Esophagus muscularis mucosa (tissue), 4 donors: ENCODE measurements around the gene RBMS3. TPM values are rescaled to one million over a fixed set of nuclear protein-coding genes. Genes with fewer than 3 reads are reported as not detected.

Experiments
- DNase-seq: peaks from one replicate; pipeline ENCODE4 v3.0.0-alpha.2; 2017; ENCODE audit errors: extremely low spot score
- H3K27ac ChIP-seq, 4 donors: fragments of 200-600 bp; sonication (generic); replicated peaks in 1 of 4; 1 replicate in 3 of 4; 2 replicates in 1 of 4; pipeline ENCODE4 v1.5.1; 2016 to 2019; ENCODE audit warnings: mild to moderate bottlenecking in 1 of 4
- H3K27me3 ChIP-seq, 4 donors: fragments of 200-600 bp; sonication (generic); one replicate each; pipeline versions ENCODE4 v1.5.1 to v1.6.0; 2016 to 2019
- H3K36me3 ChIP-seq, 4 donors: fragments of 200-600 bp; sonication (generic); one replicate each; pipeline ENCODE4 v1.5.1; 2016 to 2019
- H3K4me1 ChIP-seq, 4 donors: fragments of 200-600 bp; sonication (generic); one replicate each; pipeline ENCODE4 v1.5.1; 2016 to 2019
- H3K4me3 ChIP-seq, 4 donors: fragments of 200-600 bp; sonication (generic); 1 replicate in 2 of 4; 2 replicates in 2 of 4; pipeline ENCODE4 v1.5.1; 2016 to 2019; ENCODE audit warnings: mild to moderate bottlenecking in 4 of 4, moderate library complexity in 1 of 4
- H3K9me3 ChIP-seq, 4 donors: fragments of 200-600 bp; sonication (generic); 1 replicate in 3 of 4; 2 replicates in 1 of 4; pipeline ENCODE4 v1.5.1; 2016 to 2019
- EP300 ChIP-seq: sonication (generic); formaldehyde crosslinking; IDR thresholded peaks from one replicate; pipeline ENCODE4 v1.6.1; 2017; ENCODE audit warnings: antibody characterized with exemption
- POLR2A ChIP-seq: fragments of 450-650 bp; IDR thresholded peaks from one replicate; pipeline ENCODE4 v1.6.1; 2017; ENCODE audit warnings: antibody characterized with exemption, moderate library complexity, mild to moderate bottlenecking, low read depth
- POLR2AphosphoS5 ChIP-seq, 2 donors: sonication (generic); formaldehyde crosslinking; IDR thresholded peaks; one replicate each; pipeline ENCODE4 v1.6.1; 2017; ENCODE audit warnings: antibody characterized with exemption in 2 of 2
- WGBS: methylation state at CpG from one replicate; pipeline ENCODE4 v1.1.5; 2018; 5-methylcytosine and 5-hydroxymethylcytosine counted together
- intact Hi-C: fragments of 100-400 bp; cut with DNase I; formaldehyde crosslinking; loops from one replicate; pipeline ENCODE4 v1.15.1; 2023
- total RNA-seq, 4 donors: library from RNA; depleted of rRNA; stranded (reverse); fragments of >200 nt; gene quantifications; one replicate each; pipeline versions ENCODE4 v1.1.0 to v1.2.1, GENCODE V29; 2016
- TF ChIP-seq, protein P1 (sequence below), 3 experiments: fragments of 200-600 bp in 2 of 3; fragments of 450-650 bp in 1 of 3; sonication (generic) in 2 of 3; IDR thresholded peaks; one replicate each; pipeline ENCODE4 v1.5.1; 2017 to 2019; ENCODE audit warnings: antibody characterized with exemption in 3 of 3, mild to moderate bottlenecking in 2 of 3, moderate library complexity in 1 of 3

RBMS3 gene
- total RNA-seq, 4 donors from 2014 or later = 53.0 to 81.5 (median 61.2) TPM

GRCh38 chr3:29772436-29772835, 491.6 kb downstream of the RBMS3 start:
- DNase-seq = no peak
- Histone ChIP-seq H3K4me3 (no peak overlapping the region), H3K27ac (no peak overlapping the region), H3K36me3 (no peaks in the 10 kb centered on the region), H3K27me3 (no peaks in the 10 kb centered on the region), H3K9me3 (no peaks in the 10 kb centered on the region), H3K4me1 (no peaks in the 10 kb centered on the region)
- 55% methylated on average over 4 of the region's 4 CpGs for WGBS
- intact Hi-C loops = no loop called here
- TF ChIP-seq POLR2AphosphoS5 (IDR thresholded peaks at IDR 0.05) = no peak
- TF ChIP-seq, protein P1, sequence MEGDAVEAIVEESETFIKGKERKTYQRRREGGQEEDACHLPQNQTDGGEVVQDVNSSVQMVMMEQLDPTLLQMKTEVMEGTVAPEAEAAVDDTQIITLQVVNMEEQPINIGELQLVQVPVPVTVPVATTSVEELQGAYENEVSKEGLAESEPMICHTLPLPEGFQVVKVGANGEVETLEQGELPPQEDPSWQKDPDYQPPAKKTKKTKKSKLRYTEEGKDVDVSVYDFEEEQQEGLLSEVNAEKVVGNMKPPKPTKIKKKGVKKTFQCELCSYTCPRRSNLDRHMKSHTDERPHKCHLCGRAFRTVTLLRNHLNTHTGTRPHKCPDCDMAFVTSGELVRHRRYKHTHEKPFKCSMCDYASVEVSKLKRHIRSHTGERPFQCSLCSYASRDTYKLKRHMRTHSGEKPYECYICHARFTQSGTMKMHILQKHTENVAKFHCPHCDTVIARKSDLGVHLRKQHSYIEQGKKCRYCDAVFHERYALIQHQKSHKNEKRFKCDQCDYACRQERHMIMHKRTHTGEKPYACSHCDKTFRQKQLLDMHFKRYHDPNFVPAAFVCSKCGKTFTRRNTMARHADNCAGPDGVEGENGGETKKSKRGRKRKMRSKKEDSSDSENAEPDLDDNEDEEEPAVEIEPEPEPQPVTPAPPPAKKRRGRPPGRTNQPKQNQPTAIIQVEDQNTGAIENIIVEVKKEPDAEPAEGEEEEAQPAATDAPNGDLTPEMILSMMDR (IDR thresholded peaks at IDR 0.05) = no peak
- no peak for TF ChIP-seq EP300
- TF ChIP-seq POLR2A = no peak

DNA sequence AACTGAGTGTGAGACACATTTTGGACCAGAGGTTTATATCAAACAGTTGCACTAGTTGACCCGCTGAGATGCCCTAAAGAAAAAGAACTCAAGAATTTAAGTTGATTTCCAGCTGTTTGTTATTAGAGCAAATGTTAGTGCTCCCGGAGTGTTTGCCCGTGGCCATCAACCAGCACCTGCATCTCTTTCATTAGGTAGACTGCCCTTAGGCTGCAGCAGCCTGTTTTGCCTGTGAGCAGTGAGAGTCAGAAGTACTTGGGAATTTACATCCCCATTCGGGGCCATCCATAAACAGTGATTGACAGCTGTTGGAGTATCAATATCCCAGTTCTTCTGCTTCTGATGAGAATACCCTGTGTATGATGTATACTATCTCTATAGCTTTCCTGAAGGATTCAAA, 492.6 kb downstream of the RBMS3 start:
- no peak for TF ChIP-seq POLR2AphosphoS5 (IDR thresholded peaks at IDR 0.05)
- no peak for TF ChIP-seq EP300
- no peak for TF ChIP-seq POLR2A
- TF ChIP-seq, protein P1 (IDR thresholded peaks at IDR 0.05) = no peak
- H3K27me3 ChIP-seq = no peaks in the 10 kb centered on the region
- WGBS = 96% methylated on average over 4 of the region's 4 CpGs
- intact Hi-C loops = no loop called here
- H3K4me1 ChIP-seq = no peaks in the 10 kb centered on the region
- H3K36me3 ChIP-seq = no peaks in the 10 kb centered on the region
- no peaks in the 10 kb centered on the region for H3K9me3 ChIP-seq
- H3K4me3 ChIP-seq = no peak overlapping the region
- no peak overlapping the region for H3K27ac ChIP-seq
- no peak for DNase-seq

DNA sequence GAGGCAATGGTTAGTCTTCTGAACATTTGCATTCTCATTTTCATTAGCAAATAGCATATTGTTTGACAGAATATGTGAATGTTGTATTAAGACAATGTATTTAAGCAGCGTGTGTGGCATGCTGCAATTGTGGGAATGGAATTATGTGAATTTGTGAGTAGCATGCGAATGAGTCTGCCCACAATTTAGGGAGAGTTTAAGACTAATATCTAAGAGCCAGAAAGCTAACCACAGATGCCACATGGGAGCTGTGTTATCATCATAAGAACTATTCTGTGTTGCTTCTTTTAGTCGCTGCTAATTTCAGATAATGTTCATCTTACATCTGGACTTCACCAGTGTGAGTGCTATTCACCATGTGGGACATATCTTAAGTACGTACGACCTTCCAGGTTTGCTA, 494.5 kb downstream of the RBMS3 start:
- Histone ChIP-seq H3K27me3 (no peaks in the 10 kb centered on the region), H3K36me3 (no peaks in the 10 kb centered on the region), H3K4me3 (no peak overlapping the region), H3K9me3 (no peaks in the 10 kb centered on the region), H3K4me1 (no peaks in the 10 kb centered on the region), H3K27ac (no peak overlapping the region)
- 98% methylated on average over 5 of the region's 5 CpGs for WGBS
- intact Hi-C loops = no loop called here
- TF ChIP-seq POLR2A (no peak), POLR2AphosphoS5 (IDR thresholded peaks at IDR 0.05) (no peak)
- TF ChIP-seq, protein P1 (IDR thresholded peaks at IDR 0.05) = no peak
- no peak for DNase-seq

GRCh38 chr3:29777869-29778268, 497.0 kb downstream of the RBMS3 start:
- Histone ChIP-seq H3K4me1 (no peaks in the 10 kb centered on the region), H3K36me3 (peaks cover 0 to 5% (median 0%) of the 10 kb centered on the region in 4 donors), H3K4me3 (no peak overlapping the region), H3K27me3 (no peaks in the 10 kb centered on the region), H3K27ac (no peak overlapping the region), H3K9me3 (no peaks in the 10 kb centered on the region)
- DNase-seq = no peak
- 85% methylated on average over 1 of the region's 1 CpG for WGBS
- TF ChIP-seq EP300 (no peak), POLR2AphosphoS5 (IDR thresholded peaks at IDR 0.05) (no peak), POLR2A (no peak)
- TF ChIP-seq, protein P1 (IDR thresholded peaks at IDR 0.05) = no peak
- intact Hi-C loops = no loop called here

DNA sequence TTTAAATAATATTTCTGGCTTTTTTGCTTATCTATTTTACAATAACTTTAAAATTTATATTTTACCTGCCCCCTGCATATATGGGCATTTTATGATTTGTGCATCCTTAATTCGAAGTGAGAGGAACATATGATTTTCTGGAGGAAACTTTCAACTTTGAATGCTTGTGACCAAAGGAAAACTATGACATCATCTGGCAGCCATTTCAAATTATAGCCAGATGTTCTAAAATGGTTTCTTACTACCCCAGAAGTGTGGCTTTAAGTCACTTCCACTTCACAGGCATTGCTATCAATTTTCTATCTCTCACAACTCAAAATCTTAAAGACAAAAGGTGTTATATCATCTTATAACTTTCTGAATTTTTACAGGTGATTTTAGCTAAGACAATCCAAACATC, 508.8 kb downstream of the RBMS3 start:
- H3K27ac ChIP-seq = no peak overlapping the region
- TF ChIP-seq EP300 (no peak), POLR2AphosphoS5 (IDR thresholded peaks at IDR 0.05) (no peak), POLR2A (no peak)
- TF ChIP-seq, protein P1 (IDR thresholded peaks at IDR 0.05) = no peak
- no peaks in the 10 kb centered on the region for H3K36me3 ChIP-seq
- H3K4me1 ChIP-seq = no peaks in the 10 kb centered on the region
- H3K4me3 ChIP-seq = no peak overlapping the region
- 100% methylated on average over 1 of the region's 1 CpG for WGBS
- H3K9me3 ChIP-seq = peaks cover 0 to 6% (median 0%) of the 10 kb centered on the region in 4 donors
- intact Hi-C loops = no loop called here
- no peaks in the 10 kb centered on the region for H3K27me3 ChIP-seq
- no peak for DNase-seq
